PC-9 (cell line): ENCODE data around the gene ESYT1.
"Not testable (repeated sequence)": the region's sequence is repeated elsewhere in the genome, so short reads cannot be mapped to it uniquely, and the experiment has no call there.

Experiments
- EZH2 ChIP-seq: fragments of 200-600 bp; sonication (generic); IDR thresholded peaks from 2 replicates; pipeline ENCODE4 v1.8.0; 2017; ENCODE audit warnings: antibody characterized with exemption, low read depth
- TF ChIP-seq, protein P1 (sequence below): fragments of 200-600 bp; sonication (generic); conservative IDR thresholded peaks from 2 replicates; pipeline ENCODE4 v1.6.1; 2017; ENCODE audit warnings: mixed run types, antibody characterized with exemption, mild to moderate bottlenecking, moderate library complexity

DNA sequence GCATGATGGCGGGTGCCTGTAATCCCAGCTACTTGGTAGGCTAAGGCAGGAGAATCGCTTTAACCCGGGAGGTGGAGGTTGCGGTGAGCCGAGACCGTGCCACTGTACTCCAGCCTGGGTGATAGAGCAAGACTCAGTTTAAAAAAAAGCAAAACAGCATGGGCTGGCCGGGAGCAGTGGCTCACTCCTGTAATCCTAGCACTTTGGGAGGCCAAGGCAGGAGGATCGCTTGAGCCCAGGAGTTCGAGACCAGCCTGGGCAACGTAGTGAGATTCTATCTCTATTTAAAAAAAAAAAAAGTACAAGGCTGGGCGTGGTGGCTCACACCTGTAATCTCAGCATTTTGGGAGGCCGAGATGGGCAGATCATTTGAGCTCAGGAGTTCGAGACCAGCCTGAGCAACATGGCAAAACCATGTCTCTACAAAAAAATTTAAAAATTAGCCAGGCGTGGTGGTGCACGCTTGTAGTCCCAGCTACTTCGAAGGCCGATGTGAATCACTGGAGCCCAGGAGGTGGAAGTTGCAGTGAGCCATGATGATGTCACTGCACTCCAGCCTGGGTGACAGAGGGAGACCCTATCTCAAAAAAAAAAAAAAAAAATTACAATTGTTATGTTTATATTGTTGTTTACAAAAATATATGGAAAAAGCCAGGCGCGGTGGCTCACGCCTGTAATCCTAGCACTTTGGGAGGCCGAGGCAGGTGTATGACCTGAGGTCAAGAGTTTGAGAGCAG lies 28.6 kb downstream of the ESYT1 start:
- TF ChIP-seq, protein P1, sequence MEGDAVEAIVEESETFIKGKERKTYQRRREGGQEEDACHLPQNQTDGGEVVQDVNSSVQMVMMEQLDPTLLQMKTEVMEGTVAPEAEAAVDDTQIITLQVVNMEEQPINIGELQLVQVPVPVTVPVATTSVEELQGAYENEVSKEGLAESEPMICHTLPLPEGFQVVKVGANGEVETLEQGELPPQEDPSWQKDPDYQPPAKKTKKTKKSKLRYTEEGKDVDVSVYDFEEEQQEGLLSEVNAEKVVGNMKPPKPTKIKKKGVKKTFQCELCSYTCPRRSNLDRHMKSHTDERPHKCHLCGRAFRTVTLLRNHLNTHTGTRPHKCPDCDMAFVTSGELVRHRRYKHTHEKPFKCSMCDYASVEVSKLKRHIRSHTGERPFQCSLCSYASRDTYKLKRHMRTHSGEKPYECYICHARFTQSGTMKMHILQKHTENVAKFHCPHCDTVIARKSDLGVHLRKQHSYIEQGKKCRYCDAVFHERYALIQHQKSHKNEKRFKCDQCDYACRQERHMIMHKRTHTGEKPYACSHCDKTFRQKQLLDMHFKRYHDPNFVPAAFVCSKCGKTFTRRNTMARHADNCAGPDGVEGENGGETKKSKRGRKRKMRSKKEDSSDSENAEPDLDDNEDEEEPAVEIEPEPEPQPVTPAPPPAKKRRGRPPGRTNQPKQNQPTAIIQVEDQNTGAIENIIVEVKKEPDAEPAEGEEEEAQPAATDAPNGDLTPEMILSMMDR = not testable (repeated sequence)
- TF ChIP-seq EZH2 = not testable (repeated sequence)
